Measurements from ENCODE around the gene CLTC.
A peak's percentile ranks its signal among the peaks of the same experiment; 100 is the strongest.

Gene CLTC

GRCh38 chr17:59620518-59621259 lies 994 bp downstream of the CLTC start:
- TF ChIP-seq, protein P1, sequence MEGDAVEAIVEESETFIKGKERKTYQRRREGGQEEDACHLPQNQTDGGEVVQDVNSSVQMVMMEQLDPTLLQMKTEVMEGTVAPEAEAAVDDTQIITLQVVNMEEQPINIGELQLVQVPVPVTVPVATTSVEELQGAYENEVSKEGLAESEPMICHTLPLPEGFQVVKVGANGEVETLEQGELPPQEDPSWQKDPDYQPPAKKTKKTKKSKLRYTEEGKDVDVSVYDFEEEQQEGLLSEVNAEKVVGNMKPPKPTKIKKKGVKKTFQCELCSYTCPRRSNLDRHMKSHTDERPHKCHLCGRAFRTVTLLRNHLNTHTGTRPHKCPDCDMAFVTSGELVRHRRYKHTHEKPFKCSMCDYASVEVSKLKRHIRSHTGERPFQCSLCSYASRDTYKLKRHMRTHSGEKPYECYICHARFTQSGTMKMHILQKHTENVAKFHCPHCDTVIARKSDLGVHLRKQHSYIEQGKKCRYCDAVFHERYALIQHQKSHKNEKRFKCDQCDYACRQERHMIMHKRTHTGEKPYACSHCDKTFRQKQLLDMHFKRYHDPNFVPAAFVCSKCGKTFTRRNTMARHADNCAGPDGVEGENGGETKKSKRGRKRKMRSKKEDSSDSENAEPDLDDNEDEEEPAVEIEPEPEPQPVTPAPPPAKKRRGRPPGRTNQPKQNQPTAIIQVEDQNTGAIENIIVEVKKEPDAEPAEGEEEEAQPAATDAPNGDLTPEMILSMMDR (IDR thresholded peaks at IDR 0.05; ENCODE audit: low read depth, low read length): no peak
- TF ChIP-seq POLR2A (IDR thresholded peaks at IDR 0.05; ENCODE audit: extremely low read depth, insufficient read length): no peak
- TF ChIP-seq MYC (IDR thresholded peaks at IDR 0.05; ENCODE audit: low read depth, low read length): no peak
- TF ChIP-seq MAX (IDR thresholded peaks at IDR 0.05; ENCODE audit: low read depth, low read length): no peak
- DNase-seq (ENCODE audit: low read depth): peak; percentile 74
- peak overlapping the region; percentile 98 for H3K4me3 ChIP-seq (ENCODE audit: low read depth, low read length)

- peak overlapping the region; percentile 98 for H3K4me3 ChIP-seq (ENCODE audit: low read depth, low read length)
- no peak for DNase-seq (ENCODE audit: low read depth)
- TF ChIP-seq, protein P1 (IDR thresholded peaks at IDR 0.05; ENCODE audit: low read depth, low read length): no peak
- TF ChIP-seq POLR2A (IDR thresholded peaks at IDR 0.05; ENCODE audit: extremely low read depth, insufficient read length) (no peak), MYC (IDR thresholded peaks at IDR 0.05; ENCODE audit: low read depth, low read length) (no peak), MAX (IDR thresholded peaks at IDR 0.05; ENCODE audit: low read depth, low read length) (no peak)
These were observed 2.1 kb downstream of the CLTC start for GRCh38 chr17:59621771-59622170.

GRCh38 chr17:59623151-59623550 lies 3.5 kb downstream of the CLTC start:
- TF ChIP-seq MAX (IDR thresholded peaks at IDR 0.05; ENCODE audit: low read depth, low read length): no peak
- no peak for TF ChIP-seq MYC (IDR thresholded peaks at IDR 0.05; ENCODE audit: low read depth, low read length)
- TF ChIP-seq POLR2A (IDR thresholded peaks at IDR 0.05; ENCODE audit: extremely low read depth, insufficient read length): no peak
- TF ChIP-seq, protein P1 (IDR thresholded peaks at IDR 0.05; ENCODE audit: low read depth, low read length): no peak
- no peak for DNase-seq (ENCODE audit: low read depth)
- peak overlapping the region; percentile 98 for H3K4me3 ChIP-seq (ENCODE audit: low read depth, low read length)

GRCh38 chr17:59626756-59627155 lies 7.1 kb downstream of the CLTC start:
- TF ChIP-seq MAX (IDR thresholded peaks at IDR 0.05; ENCODE audit: low read depth, low read length) (no peak), POLR2A (IDR thresholded peaks at IDR 0.05; ENCODE audit: extremely low read depth, insufficient read length) (no peak), MYC (IDR thresholded peaks at IDR 0.05; ENCODE audit: low read depth, low read length) (no peak)
- TF ChIP-seq, protein P1 (IDR thresholded peaks at IDR 0.05; ENCODE audit: low read depth, low read length): no peak
- no peak overlapping the region for H3K4me3 ChIP-seq (ENCODE audit: low read depth, low read length)

DNA sequence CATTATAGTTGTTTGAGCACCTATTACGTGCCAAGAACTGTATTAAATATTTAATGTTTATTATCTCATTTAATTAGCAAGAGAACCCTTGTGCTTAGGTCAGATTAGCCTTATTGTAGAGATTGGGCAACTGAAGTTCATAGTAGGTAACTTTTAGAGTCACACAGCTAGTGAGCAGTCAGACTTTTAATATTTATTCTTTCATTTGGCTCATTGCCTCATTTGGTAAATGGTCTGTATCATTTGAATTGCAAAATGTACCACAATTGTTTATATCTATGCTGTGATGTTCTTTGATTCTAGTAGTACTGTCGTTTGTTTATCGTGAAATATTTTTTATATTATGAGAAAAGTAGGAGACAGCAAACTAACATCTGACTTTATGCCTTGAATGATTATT lies 7.6 kb downstream of the CLTC start:
- no peak overlapping the region for H3K4me3 ChIP-seq (ENCODE audit: low read depth, low read length)
- TF ChIP-seq POLR2A (IDR thresholded peaks at IDR 0.05; ENCODE audit: extremely low read depth, insufficient read length): no peak
- no peak for TF ChIP-seq MYC (IDR thresholded peaks at IDR 0.05; ENCODE audit: low read depth, low read length)
- TF ChIP-seq, protein P1 (IDR thresholded peaks at IDR 0.05; ENCODE audit: low read depth, low read length): no peak
- no peak for TF ChIP-seq MAX (IDR thresholded peaks at IDR 0.05; ENCODE audit: low read depth, low read length)
- no peak for DNase-seq (ENCODE audit: low read depth)

More at GRCh38 chr17:59626756-59627155, 7.1 kb downstream of the CLTC start:
- no peak for DNase-seq (ENCODE audit: low read depth)

Data from NB4 (cell line).